Progenitor cell of endocrine pancreas (in vitro differentiated cells): ENCODE data around the gene PHF12. TPM values are rescaled to one million over a fixed set of nuclear protein-coding genes. Genes with fewer than 3 reads are reported as not detected.

Source experiments
- DNase-seq: peaks from one replicate; pipeline ENCODE4 v3.0.0; 2021; ENCODE audit warnings: low spot score; ENCODE audit not compliant: unreplicated experiment
- H3K27ac Mint-ChIP-seq: 2 replicates; pipeline ENCODE4 v1.8.0; 2021; ENCODE audit warnings: mild to moderate bottlenecking, moderate library complexity, mixed read lengths
- H3K27me3 Mint-ChIP-seq: 2 replicates; pipeline ENCODE4 v1.8.0; 2021; ENCODE audit warnings: mixed read lengths
- H3K36me3 Mint-ChIP-seq: 2 replicates; pipeline ENCODE4 v1.8.0; 2022; ENCODE audit warnings: mixed read lengths; ENCODE audit not compliant: insufficient read depth
- H3K4me1 Mint-ChIP-seq: 2 replicates; pipeline ENCODE4 v1.8.0; 2021; ENCODE audit warnings: low read depth, mixed read lengths
- H3K4me3 Mint-ChIP-seq: 2 replicates; pipeline ENCODE4 v1.8.0; 2021; ENCODE audit warnings: low read depth, mild to moderate bottlenecking, moderate library complexity, mixed read lengths
- H3K9me3 Mint-ChIP-seq: 2 replicates; pipeline ENCODE4 v1.8.0; 2021; ENCODE audit warnings: low read depth, mixed read lengths
- CTCF ChIP-seq: fragments of 200-600 bp; sonication (generic); IDR thresholded peaks from one replicate; pipeline ENCODE4 v1.5.0; 2021; ENCODE audit warnings: antibody characterized with exemption, mild to moderate bottlenecking; ENCODE audit not compliant: unreplicated experiment
- total RNA-seq: library from RNA; stranded (reverse); gene quantifications from 2 replicates; pipeline ENCODE4 v1.2.1, GENCODE V29; 2021

Gene PHF12
- total RNA-seq, 1 donor from 2014 or later: 71.8 TPM

- no peak overlapping the region for H3K4me3 Mint-ChIP-seq
- TF ChIP-seq CTCF: no peak
- H3K27me3 Mint-ChIP-seq: peaks cover 22% of the 10 kb centered on the region
- H3K27ac Mint-ChIP-seq: no peak overlapping the region
- H3K4me1 Mint-ChIP-seq: peaks cover 2% of the 10 kb centered on the region
- DNase-seq: no peak
- no peaks in the 10 kb centered on the region for H3K36me3 Mint-ChIP-seq
- H3K9me3 Mint-ChIP-seq: no peaks in the 10 kb centered on the region
Observed at GRCh38 chr17:28961391-28961790, 10.1 kb upstream of the PHF12 start.

- Mint-ChIP-seq H3K9me3 (no peaks in the 10 kb centered on the region), H3K4me1 (no peaks in the 10 kb centered on the region), H3K27ac (no peak overlapping the region), H3K36me3 (no peaks in the 10 kb centered on the region), H3K27me3 (peaks cover 22% of the 10 kb centered on the region), H3K4me3 (no peak overlapping the region)
- TF ChIP-seq CTCF: no peak
- DNase-seq: no peak
Observed at GRCh38 chr17:28960256-28961061, 9.1 kb upstream of the PHF12 start.

- Mint-ChIP-seq H3K27ac (no peak overlapping the region), H3K27me3 (peaks cover 22% of the 10 kb centered on the region), H3K4me3 (no peak overlapping the region), H3K36me3 (no peaks in the 10 kb centered on the region), H3K9me3 (no peaks in the 10 kb centered on the region), H3K4me1 (no peaks in the 10 kb centered on the region)
- no peak for DNase-seq
- no peak for TF ChIP-seq CTCF
Observed at GRCh38 chr17:28959471-28959871, 8.2 kb upstream of the PHF12 start.

GRCh38 chr17:28958820-28959455 is 7.6 kb upstream of the PHF12 start:
- no peaks in the 10 kb centered on the region for H3K4me1 Mint-ChIP-seq
- H3K36me3 Mint-ChIP-seq: no peaks in the 10 kb centered on the region
- DNase-seq: no peak
- H3K27me3 Mint-ChIP-seq: peaks cover 19% of the 10 kb centered on the region
- TF ChIP-seq CTCF: no peak
- no peak overlapping the region for H3K27ac Mint-ChIP-seq
- H3K9me3 Mint-ChIP-seq: no peaks in the 10 kb centered on the region
- no peak overlapping the region for H3K4me3 Mint-ChIP-seq

GRCh38 chr17:28957992-28958355 is 6.7 kb upstream of the PHF12 start:
- TF ChIP-seq CTCF: no peak
- Mint-ChIP-seq H3K4me3 (no peak overlapping the region), H3K27ac (no peak overlapping the region), H3K9me3 (no peaks in the 10 kb centered on the region), H3K36me3 (no peaks in the 10 kb centered on the region), H3K4me1 (peaks cover under 1% of the 10 kb centered on the region), H3K27me3 (peaks cover 10% of the 10 kb centered on the region)
- no peak for DNase-seq
